Activated B cell treated with CpG ODN at 0.5 μM for 24 hours (primary cell): ENCODE results near the gene MCF2L2. TPM values are rescaled to one million over a fixed set of nuclear protein-coding genes. Genes with fewer than 3 reads are reported as not detected.
"Not testable (repeated sequence)": the region's sequence is repeated elsewhere in the genome, so short reads cannot be mapped to it uniquely, and the experiment has no call there.

Experiments
- ATAC-seq: fragments of 200-7000 bp; cut with Tn5 transposase; one replicate; pipeline ENCODE4 v1.10.0; 2021; ENCODE audit warnings: low read depth, mild to moderate bottlenecking, moderate library complexity
- CTCF ChIA-PET: fragments of 350-600 bp; sonication (Branson Sonifier 250); formaldehyde crosslinking; loops from one replicate; lab custom pipeline; 2021; ENCODE audit warnings: antibody characterized with exemption; lab: Charles Lee
- POLR2A ChIA-PET: fragments of 350-600 bp; sonication (Branson Sonifier 250); formaldehyde crosslinking; loops from one replicate; lab custom pipeline; 2021; ENCODE audit warnings: antibody characterized with exemption; lab: Charles Lee
- DNase-seq: peaks from one replicate; pipeline ENCODE4 v3.0.0; 2022
- H3K27ac Mint-ChIP-seq: one replicate; pipeline ENCODE4 v1.8.0; 2020; ENCODE audit warnings: mixed read lengths
- H3K27me3 Mint-ChIP-seq: one replicate; pipeline ENCODE4 v1.8.0; 2021; ENCODE audit warnings: mixed read lengths
- H3K36me3 Mint-ChIP-seq: one replicate; pipeline ENCODE4 v1.8.0; 2021; ENCODE audit warnings: low read depth, mixed read lengths
- H3K4me1 Mint-ChIP-seq: one replicate; pipeline ENCODE4 v1.8.0; 2021; ENCODE audit warnings: mixed read lengths
- H3K4me3 Mint-ChIP-seq: one replicate; pipeline ENCODE4 v1.8.0; 2020; ENCODE audit warnings: mild to moderate bottlenecking, mixed read lengths
- H3K9me3 Mint-ChIP-seq: one replicate; pipeline ENCODE4 v1.8.0; 2020; ENCODE audit warnings: mixed read lengths
- intact Hi-C: fragments of 100-400 bp; cut with micrococcal nuclease; formaldehyde crosslinking; loops from one replicate; pipeline ENCODE4 v1.15.1; 2024
- total RNA-seq: library from RNA; stranded (reverse); gene quantifications from 2 replicates; pipeline ENCODE4 v1.2.3, GENCODE V29; 2022
- TF ChIP-seq, protein P1 (sequence below): fragments of 200-600 bp; IDR thresholded peaks from one replicate; pipeline ENCODE4 v1.8.0; 2022; ENCODE audit warnings: antibody characterized with exemption, mild to moderate bottlenecking

MCF2L2 gene
- total RNA-seq, 1 donor from 2014 or later = 2.4 TPM

GRCh38 chr3:183233966-183234365 is 194.5 kb downstream of the MCF2L2 start:
- DNase-seq = no peak
- Mint-ChIP-seq H3K36me3 (no peaks in the 10 kb centered on the region), H3K4me3 (no peak overlapping the region), H3K4me1 (no peaks in the 10 kb centered on the region), H3K27ac (no peak overlapping the region), H3K27me3 (no peaks in the 10 kb centered on the region), H3K9me3 (no peaks in the 10 kb centered on the region)
- POLR2A ChIA-PET = interaction anchor here (0.8 kb wide), 1 partner anchor 59 kb away, joined by 3 read pairs; no protein-coding TSS in a partner anchor
- CTCF ChIA-PET = no interaction called here
- ATAC-seq = no peak
- TF ChIP-seq, protein P1, sequence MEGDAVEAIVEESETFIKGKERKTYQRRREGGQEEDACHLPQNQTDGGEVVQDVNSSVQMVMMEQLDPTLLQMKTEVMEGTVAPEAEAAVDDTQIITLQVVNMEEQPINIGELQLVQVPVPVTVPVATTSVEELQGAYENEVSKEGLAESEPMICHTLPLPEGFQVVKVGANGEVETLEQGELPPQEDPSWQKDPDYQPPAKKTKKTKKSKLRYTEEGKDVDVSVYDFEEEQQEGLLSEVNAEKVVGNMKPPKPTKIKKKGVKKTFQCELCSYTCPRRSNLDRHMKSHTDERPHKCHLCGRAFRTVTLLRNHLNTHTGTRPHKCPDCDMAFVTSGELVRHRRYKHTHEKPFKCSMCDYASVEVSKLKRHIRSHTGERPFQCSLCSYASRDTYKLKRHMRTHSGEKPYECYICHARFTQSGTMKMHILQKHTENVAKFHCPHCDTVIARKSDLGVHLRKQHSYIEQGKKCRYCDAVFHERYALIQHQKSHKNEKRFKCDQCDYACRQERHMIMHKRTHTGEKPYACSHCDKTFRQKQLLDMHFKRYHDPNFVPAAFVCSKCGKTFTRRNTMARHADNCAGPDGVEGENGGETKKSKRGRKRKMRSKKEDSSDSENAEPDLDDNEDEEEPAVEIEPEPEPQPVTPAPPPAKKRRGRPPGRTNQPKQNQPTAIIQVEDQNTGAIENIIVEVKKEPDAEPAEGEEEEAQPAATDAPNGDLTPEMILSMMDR = no peak
- intact Hi-C loops = no loop called here

DNA sequence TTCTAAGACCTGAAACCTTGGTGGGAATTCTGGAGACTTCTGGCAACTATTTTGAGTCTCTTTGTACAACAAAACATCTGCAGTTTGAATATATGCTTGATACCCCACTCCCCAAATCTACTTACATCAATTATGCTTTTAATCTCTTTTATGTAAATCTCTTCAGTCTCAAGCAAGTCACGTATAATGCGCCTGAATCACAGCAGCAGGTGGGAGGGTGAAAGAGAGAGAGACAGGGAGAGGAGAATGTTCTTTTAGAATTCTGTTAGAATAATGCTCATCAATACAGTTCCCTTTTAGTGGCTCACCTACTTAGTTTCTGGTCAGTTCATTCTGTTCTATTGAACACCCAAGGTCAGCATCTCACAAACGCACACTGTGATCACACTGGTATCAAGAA is 197.6 kb downstream of the MCF2L2 start:
- H3K27me3 Mint-ChIP-seq = no peaks in the 10 kb centered on the region
- ATAC-seq (no peak), DNase-seq (no peak)
- ChIA-PET POLR2A (no interaction called here), CTCF (no interaction called here)
- no peaks in the 10 kb centered on the region for H3K4me1 Mint-ChIP-seq
- H3K9me3 Mint-ChIP-seq = no peaks in the 10 kb centered on the region
- intact Hi-C loops = no loop called here
- no peak overlapping the region for H3K4me3 Mint-ChIP-seq
- no peak overlapping the region for H3K27ac Mint-ChIP-seq
- H3K36me3 Mint-ChIP-seq = no peaks in the 10 kb centered on the region
- TF ChIP-seq, protein P1 = no peak

DNA sequence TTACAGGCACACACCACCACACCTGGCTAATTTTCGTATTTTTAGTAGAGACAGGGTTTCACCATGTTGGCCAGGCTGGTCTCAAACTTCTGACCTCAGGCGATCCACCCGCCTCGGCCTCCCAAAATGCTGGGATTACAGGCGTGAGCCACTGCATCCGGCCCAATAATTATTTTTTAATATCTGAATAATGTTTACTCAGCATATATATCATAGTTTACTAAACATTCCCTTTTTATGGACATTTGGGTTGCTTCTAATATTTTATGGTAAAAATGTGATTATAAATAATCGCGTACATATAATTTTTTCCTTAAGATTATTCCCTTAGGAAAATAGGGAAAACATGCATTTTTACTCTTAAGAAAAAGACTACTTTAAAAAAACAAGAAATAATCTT is 198.2 kb downstream of the MCF2L2 start:
- H3K27me3 Mint-ChIP-seq, DNase-seq, CTCF ChIA-PET, intact Hi-C loops, H3K4me3 Mint-ChIP-seq, H3K4me1 Mint-ChIP-seq, H3K9me3 Mint-ChIP-seq, H3K36me3 Mint-ChIP-seq, ATAC-seq, POLR2A ChIA-PET, H3K27ac Mint-ChIP-seq: not testable (repeated sequence)

DNA sequence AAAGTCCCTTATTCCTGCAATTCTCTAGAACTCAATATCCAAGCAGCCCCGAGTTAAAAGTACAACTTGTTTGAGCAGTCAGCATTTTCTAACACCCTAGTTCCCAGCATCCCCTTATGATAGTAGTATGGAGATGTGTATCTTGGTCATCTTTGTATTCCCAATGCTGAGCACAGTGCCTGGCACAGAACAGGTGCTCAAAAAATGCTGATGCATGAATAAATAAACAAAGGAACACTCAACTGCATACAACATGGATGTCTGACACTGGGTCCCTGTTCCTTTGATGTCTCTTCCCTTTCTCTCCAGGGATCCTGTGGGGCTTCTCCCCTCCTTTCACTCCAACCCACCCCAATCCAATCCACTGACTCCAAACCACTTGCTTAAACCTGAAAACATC is 199.2 kb downstream of the MCF2L2 start:
- Mint-ChIP-seq H3K27me3 (peaks cover 6% of the 10 kb centered on the region), H3K4me3 (no peak overlapping the region), H3K4me1 (peaks cover 2% of the 10 kb centered on the region), H3K36me3 (no peaks in the 10 kb centered on the region), H3K27ac (no peak overlapping the region), H3K9me3 (no peaks in the 10 kb centered on the region)
- ChIA-PET POLR2A (no interaction called here), CTCF (no interaction called here)
- TF ChIP-seq, protein P1 = no peak
- intact Hi-C loops = no loop called here
- ATAC-seq (no peak), DNase-seq (no peak)

DNA sequence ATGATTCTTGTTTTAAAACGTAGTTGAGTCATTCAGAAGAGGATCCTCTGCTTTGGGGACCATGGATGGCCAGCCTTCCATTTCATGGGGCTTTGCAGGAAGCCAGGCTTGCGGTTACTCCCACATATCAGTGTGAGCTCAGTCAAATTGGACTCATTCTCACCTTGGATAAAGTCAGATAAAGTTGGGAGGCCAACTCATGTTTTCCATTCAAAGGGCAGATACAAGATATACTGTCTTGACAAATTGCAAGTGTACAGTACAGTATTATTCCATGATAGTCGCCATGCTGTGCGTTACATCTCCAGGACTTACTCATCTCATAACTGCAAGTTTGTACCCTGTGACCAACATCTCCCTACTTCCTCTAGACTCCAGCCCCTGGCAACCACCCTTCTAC is 200.8 kb downstream of the MCF2L2 start:
- H3K4me1 Mint-ChIP-seq = peaks cover 2% of the 10 kb centered on the region
- H3K36me3 Mint-ChIP-seq = no peaks in the 10 kb centered on the region
- no peak overlapping the region for H3K4me3 Mint-ChIP-seq
- DNase-seq (no peak), ATAC-seq (no peak)
- intact Hi-C loops = no loop called here
- TF ChIP-seq, protein P1 = no peak
- CTCF ChIA-PET = interaction anchor here (1.0 kb wide), 1 partner anchor 539 kb away, joined by 3 read pairs; no protein-coding TSS in a partner anchor
- H3K27ac Mint-ChIP-seq = no peak overlapping the region
- H3K9me3 Mint-ChIP-seq = no peaks in the 10 kb centered on the region
- H3K27me3 Mint-ChIP-seq = peaks cover 10% of the 10 kb centered on the region
- POLR2A ChIA-PET = no interaction called here

DNA sequence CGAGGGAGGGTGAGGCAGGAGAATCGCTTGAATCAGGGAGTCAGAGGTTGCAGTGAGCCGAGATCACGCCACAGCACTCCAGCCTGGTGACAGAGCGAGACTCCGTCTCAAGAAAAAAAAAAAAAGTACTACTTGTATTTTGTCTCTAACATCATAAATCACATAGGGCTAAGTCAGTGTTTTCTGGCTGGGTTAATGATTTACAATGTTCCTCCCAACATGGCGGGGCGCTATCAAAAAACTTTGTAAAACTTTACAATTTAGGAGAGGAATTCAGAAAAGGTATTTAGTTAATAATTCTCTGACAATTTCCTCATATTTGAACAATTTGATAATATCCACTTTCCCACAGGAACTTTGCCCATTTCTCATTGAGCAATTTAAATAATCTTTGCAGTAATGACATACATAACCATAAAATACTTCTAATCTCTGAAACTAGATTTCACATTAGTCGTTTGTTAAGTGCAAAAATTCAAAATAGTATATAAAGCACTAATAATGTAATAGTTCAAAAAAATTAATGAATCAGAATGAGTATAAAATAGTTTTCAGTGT is 202.0 kb downstream of the MCF2L2 start:
- no peak overlapping the region for H3K27ac Mint-ChIP-seq
- intact Hi-C loops = no loop called here

More for the DNA sequence above, 202.0 kb downstream of the MCF2L2 start:
- Mint-ChIP-seq H3K9me3 (no peaks in the 10 kb centered on the region), H3K27me3 (peaks cover 12% of the 10 kb centered on the region), H3K36me3 (no peaks in the 10 kb centered on the region), H3K4me1 (peaks cover 2% of the 10 kb centered on the region), H3K4me3 (no peak overlapping the region)
- CTCF ChIA-PET = no interaction called here
- ATAC-seq (no peak), DNase-seq (no peak)
- TF ChIP-seq, protein P1 = no peak
- POLR2A ChIA-PET = no interaction called here
